DND-41 (cell line): ENCODE data around the gene NELL2.

ENCODE experiments used
- ATAC-seq: fragments of 200-7000 bp; cut with Tn5 transposase; 3 replicates; pipeline ENCODE4 v1.9.1; 2021; ENCODE audit warnings: low read depth; ENCODE audit not compliant: insufficient read depth
- DNase-seq: peaks from one replicate; pipeline ENCODE4 v3.0.0-alpha.2; 2020
- H2AFZ ChIP-seq: 2 replicates; pipeline ENCODE4 v1.6.0; 2012; ENCODE audit warnings: low read depth, low read length
- H3K27ac ChIP-seq: 2 replicates; pipeline ENCODE4 v1.5.1; 2012; ENCODE audit warnings: low read length, inconsistent platforms
- H3K27me3 ChIP-seq: fragments of 200-600 bp; sonication (generic); 2 replicates; pipeline ENCODE4 v1.6.0; 2012; ENCODE audit warnings: low read length, mild to moderate bottlenecking, inconsistent platforms; ENCODE audit not compliant: insufficient read depth, poor library complexity
- H3K36me3 ChIP-seq: 2 replicates; pipeline ENCODE4 v1.5.1; 2012; ENCODE audit warnings: low read length, inconsistent platforms; ENCODE audit not compliant: insufficient read depth
- H3K4me1 ChIP-seq: 2 replicates; pipeline ENCODE4 v1.5.1; 2012; ENCODE audit warnings: mild to moderate bottlenecking, low read length; ENCODE audit not compliant: insufficient read depth
- H3K4me2 ChIP-seq: 2 replicates; pipeline ENCODE4 v1.6.0; 2012; ENCODE audit warnings: mild to moderate bottlenecking, moderate library complexity, low read length, inconsistent platforms; ENCODE audit not compliant: insufficient read depth
- H3K4me3 ChIP-seq, 2 experiments: fragments of 200-600 bp in 1 of 2; shearing (Covaris generic) in 1 of 2; 2 replicates each; pipeline ENCODE4 v1.5.1; 2012 to 2016; ENCODE audit warnings: inconsistent platforms in 2 of 2, low read length in 2 of 2, mild to moderate bottlenecking in 2 of 2, low read depth in 1 of 2, moderate library complexity in 1 of 2
- H3K79me2 ChIP-seq: 2 replicates; pipeline ENCODE4 v1.6.0; 2012; ENCODE audit warnings: low read length, inconsistent platforms; ENCODE audit not compliant: insufficient read depth
- H3K9ac ChIP-seq: 2 replicates; pipeline ENCODE4 v1.6.0; 2012; ENCODE audit warnings: low read depth, mild to moderate bottlenecking, inconsistent platforms, low read length, moderate library complexity
- H3K9me3 ChIP-seq: 2 replicates; pipeline ENCODE4 v1.5.1; 2012; ENCODE audit warnings: low read length, moderate library complexity, mild to moderate bottlenecking, inconsistent platforms; ENCODE audit not compliant: insufficient read depth, severe bottlenecking
- H4K20me1 ChIP-seq: 2 replicates; pipeline ENCODE4 v1.6.0; 2012; ENCODE audit warnings: low read length; ENCODE audit not compliant: insufficient read depth
- EZH2 ChIP-seq: IDR thresholded peaks from 3 replicates; pipeline ENCODE4 v1.6.1; 2012; ENCODE audit warnings: borderline replicate concordance, low read depth, mild to moderate bottlenecking, moderate library complexity, low read length, inconsistent platforms; ENCODE audit not compliant: severe bottlenecking
- TF ChIP-seq, protein P1 (sequence below): IDR thresholded peaks from 2 replicates; pipeline ENCODE4 v1.5.1; 2012; ENCODE audit warnings: borderline replicate concordance, low read length, moderate library complexity, mild to moderate bottlenecking; ENCODE audit not compliant: poor library complexity, severe bottlenecking; ENCODE audit errors: extremely low read depth

Gene NELL2

DNA sequence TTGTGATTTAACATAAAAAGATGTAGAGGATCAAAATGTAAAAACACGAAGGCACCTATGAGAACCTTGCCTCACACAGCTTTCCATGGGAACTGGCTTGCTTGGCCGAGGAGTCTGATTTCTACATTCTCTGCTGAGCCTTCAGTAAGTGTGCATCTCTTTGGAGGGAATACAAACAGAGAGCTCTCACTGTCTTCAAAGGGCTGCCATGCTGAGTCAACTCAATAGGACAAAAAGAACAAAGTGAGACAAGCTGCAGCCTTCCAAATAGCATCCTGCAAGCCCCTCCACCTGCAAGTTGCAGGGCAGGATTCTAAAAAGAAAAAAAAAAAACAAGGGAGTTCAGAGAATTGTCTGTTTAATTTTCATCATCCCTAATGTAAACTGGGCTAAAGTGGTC is 411.9 kb downstream of the NELL2 start:
- Histone ChIP-seq H3K4me3 (no peak overlapping the region), H3K27ac (no peak overlapping the region), H4K20me1 (no peaks in the 10 kb centered on the region), H3K9me3 (no peaks in the 10 kb centered on the region), H3K79me2 (no peaks in the 10 kb centered on the region), H3K9ac (no peak overlapping the region), H3K27me3 (no peaks in the 10 kb centered on the region), H3K4me1 (no peaks in the 10 kb centered on the region), H3K36me3 (no peaks in the 10 kb centered on the region), H3K4me2 (no peak overlapping the region), H2AFZ (no peak overlapping the region)
- TF ChIP-seq EZH2 = no peak
- TF ChIP-seq, protein P1, sequence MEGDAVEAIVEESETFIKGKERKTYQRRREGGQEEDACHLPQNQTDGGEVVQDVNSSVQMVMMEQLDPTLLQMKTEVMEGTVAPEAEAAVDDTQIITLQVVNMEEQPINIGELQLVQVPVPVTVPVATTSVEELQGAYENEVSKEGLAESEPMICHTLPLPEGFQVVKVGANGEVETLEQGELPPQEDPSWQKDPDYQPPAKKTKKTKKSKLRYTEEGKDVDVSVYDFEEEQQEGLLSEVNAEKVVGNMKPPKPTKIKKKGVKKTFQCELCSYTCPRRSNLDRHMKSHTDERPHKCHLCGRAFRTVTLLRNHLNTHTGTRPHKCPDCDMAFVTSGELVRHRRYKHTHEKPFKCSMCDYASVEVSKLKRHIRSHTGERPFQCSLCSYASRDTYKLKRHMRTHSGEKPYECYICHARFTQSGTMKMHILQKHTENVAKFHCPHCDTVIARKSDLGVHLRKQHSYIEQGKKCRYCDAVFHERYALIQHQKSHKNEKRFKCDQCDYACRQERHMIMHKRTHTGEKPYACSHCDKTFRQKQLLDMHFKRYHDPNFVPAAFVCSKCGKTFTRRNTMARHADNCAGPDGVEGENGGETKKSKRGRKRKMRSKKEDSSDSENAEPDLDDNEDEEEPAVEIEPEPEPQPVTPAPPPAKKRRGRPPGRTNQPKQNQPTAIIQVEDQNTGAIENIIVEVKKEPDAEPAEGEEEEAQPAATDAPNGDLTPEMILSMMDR = no peak
- DNase-seq (no peak), ATAC-seq (no peak)

DNA sequence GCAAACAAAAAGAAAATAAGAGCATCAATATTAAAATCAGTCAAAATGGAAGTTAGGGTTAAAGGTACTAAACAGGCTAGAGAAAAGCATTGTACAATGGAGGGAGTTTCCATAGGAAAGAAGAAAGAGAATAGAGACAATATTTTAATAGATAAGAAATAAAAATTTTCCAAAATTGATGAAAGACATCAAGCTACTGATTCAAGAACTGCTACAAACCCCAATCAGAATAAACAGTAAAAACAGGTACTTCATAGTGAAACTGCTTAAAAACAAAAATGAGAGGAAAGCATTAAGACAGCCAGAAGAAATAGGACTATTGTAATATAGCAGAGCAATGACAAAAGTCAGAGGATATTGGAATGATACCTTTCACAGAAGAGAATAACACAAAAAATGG is 413.4 kb downstream of the NELL2 start:
- Histone ChIP-seq H3K4me3 (no peak overlapping the region), H3K27me3 (no peaks in the 10 kb centered on the region), H3K4me2 (no peak overlapping the region), H3K79me2 (no peaks in the 10 kb centered on the region), H3K4me1 (no peaks in the 10 kb centered on the region), H3K9ac (no peak overlapping the region), H3K27ac (no peak overlapping the region), H3K36me3 (no peaks in the 10 kb centered on the region), H3K9me3 (no peaks in the 10 kb centered on the region), H2AFZ (no peak overlapping the region), H4K20me1 (no peaks in the 10 kb centered on the region)
- DNase-seq (no peak), ATAC-seq (no peak)
- TF ChIP-seq, protein P1 = no peak
- TF ChIP-seq EZH2 = no peak

DNA sequence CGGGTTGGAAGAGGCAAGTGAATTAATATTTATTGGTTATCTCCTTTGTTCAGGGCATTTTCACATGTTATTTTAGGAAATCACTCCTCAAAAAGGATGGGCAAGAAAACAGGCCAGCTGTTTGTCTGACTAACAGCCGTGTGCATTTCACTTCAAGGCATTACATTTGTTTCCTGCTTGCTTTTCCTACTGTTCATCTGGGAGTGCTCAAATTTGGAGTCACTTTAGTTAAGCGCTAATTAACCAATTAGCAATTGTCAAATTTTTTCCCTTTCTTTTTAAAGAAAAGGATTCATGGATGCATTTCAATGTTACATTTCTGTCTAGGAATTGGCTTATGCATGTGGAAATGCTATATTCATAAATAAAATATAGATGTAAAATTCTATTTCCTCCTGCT is 415.9 kb downstream of the NELL2 start:
- H3K4me3 ChIP-seq = no peak overlapping the region
- TF ChIP-seq EZH2 = no peak
- TF ChIP-seq, protein P1 = no peak
- H2AFZ ChIP-seq = no peak overlapping the region
- no peak overlapping the region for H3K4me2 ChIP-seq
- no peak overlapping the region for H3K9ac ChIP-seq
- no peaks in the 10 kb centered on the region for H3K9me3 ChIP-seq
- no peaks in the 10 kb centered on the region for H3K79me2 ChIP-seq
- H3K27me3 ChIP-seq = no peaks in the 10 kb centered on the region
- H3K27ac ChIP-seq = no peak overlapping the region
- no peaks in the 10 kb centered on the region for H3K36me3 ChIP-seq
- DNase-seq (no peak), ATAC-seq (no peak)
- H3K4me1 ChIP-seq = no peaks in the 10 kb centered on the region
- no peaks in the 10 kb centered on the region for H4K20me1 ChIP-seq

DNA sequence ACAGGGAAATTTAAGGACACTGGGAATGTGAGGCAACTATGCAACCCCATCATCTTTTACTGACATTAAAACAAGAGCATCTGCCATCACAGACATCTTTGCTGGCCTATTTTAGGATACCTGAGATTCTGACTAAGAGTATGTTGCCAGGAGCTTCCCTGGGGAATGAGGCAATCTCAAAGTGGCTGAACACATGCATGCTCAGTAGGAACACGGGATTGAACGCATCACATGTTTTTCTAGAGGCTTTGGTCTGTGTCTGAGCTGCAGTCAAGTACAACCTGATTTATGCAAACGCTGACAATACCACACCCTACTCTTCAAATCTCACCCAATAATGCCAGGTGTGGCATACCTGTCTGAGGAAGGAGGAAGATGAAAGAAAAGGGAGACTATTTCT is 416.5 kb downstream of the NELL2 start:
- H2AFZ ChIP-seq = no peak overlapping the region
- DNase-seq = no peak
- no peak overlapping the region for H3K4me3 ChIP-seq
- H3K4me2 ChIP-seq = no peak overlapping the region
- H3K9ac ChIP-seq = no peak overlapping the region
- TF ChIP-seq EZH2 = no peak
- TF ChIP-seq, protein P1 = no peak
- ATAC-seq = no peak
- no peaks in the 10 kb centered on the region for H3K36me3 ChIP-seq
- no peaks in the 10 kb centered on the region for H4K20me1 ChIP-seq
- no peaks in the 10 kb centered on the region for H3K27me3 ChIP-seq
- no peaks in the 10 kb centered on the region for H3K79me2 ChIP-seq
- no peaks in the 10 kb centered on the region for H3K4me1 ChIP-seq
- no peaks in the 10 kb centered on the region for H3K9me3 ChIP-seq
- no peak overlapping the region for H3K27ac ChIP-seq
